HepG2 (cell line): Measurements from ENCODE around the gene CTNNBL1. TPM values are rescaled to one million over a fixed set of nuclear protein-coding genes. Genes with fewer than 3 reads are reported as not detected.

Experiments used
- BRCA1 ChIP-seq: sonication (generic); formaldehyde crosslinking; IDR thresholded peaks from 2 replicates; pipeline ENCODE4 v1.4.0; 2020; ENCODE audit warnings: missing genetic modification reagents
- CBX5 ChIP-seq: sonication (generic); formaldehyde crosslinking; IDR thresholded peaks from 2 replicates; pipeline ENCODE4 v1.4.0; 2020; ENCODE audit warnings: missing genetic modification reagents, borderline replicate concordance
- CREM ChIP-seq, 2 experiments: sonication (generic) in 1 of 2; formaldehyde crosslinking in 1 of 2; IDR thresholded peaks; 2 replicates each; pipeline versions ENCODE4 v1.4.0 to v1.6.1; 2016 to 2020; ENCODE audit warnings: antibody characterized with exemption in 1 of 2, mild to moderate bottlenecking in 1 of 2, missing genetic modification reagents in 1 of 2
- DMTF1 ChIP-seq: sonication (generic); formaldehyde crosslinking; IDR thresholded peaks from 2 replicates; pipeline ENCODE4 v1.4.0; 2020; ENCODE audit warnings: mild to moderate bottlenecking, missing genetic modification reagents
- KLF12 ChIP-seq: sonication (generic); formaldehyde crosslinking; IDR thresholded peaks from 2 replicates; pipeline ENCODE4 v1.4.0; 2020; ENCODE audit warnings: missing genetic modification reagents, borderline replicate concordance
- MED8 ChIP-seq: sonication (generic); formaldehyde crosslinking; IDR thresholded peaks from 2 replicates; pipeline ENCODE4 v1.8.1; 2023; ENCODE audit warnings: mild to moderate bottlenecking, missing genetic modification reagents; ENCODE audit not compliant: insufficient replicate concordance
- MTF2 ChIP-seq: sonication (generic); formaldehyde crosslinking; IDR thresholded peaks from 2 replicates; pipeline ENCODE4 v1.5.0; 2020; ENCODE audit warnings: missing genetic modification reagents, borderline replicate concordance
- NR2F2 ChIP-seq: IDR thresholded peaks from 2 replicates; pipeline ENCODE4 v1.6.1; 2012; ENCODE audit warnings: low read depth, inconsistent platforms, borderline replicate concordance
- POLR2G ChIP-seq: fragments of 200-400 bp; formaldehyde crosslinking; IDR thresholded peaks from 2 replicates; pipeline ENCODE4 v1.6.1; 2018; ENCODE audit warnings: mild to moderate bottlenecking, low read depth, low read length, moderate library complexity
- ZNF414 ChIP-seq: sonication (generic); formaldehyde crosslinking; IDR thresholded peaks from 2 replicates; pipeline ENCODE4 v1.5.0; 2020; ENCODE audit warnings: missing genetic modification reagents
- ZNF430 ChIP-seq: sonication (generic); formaldehyde crosslinking; IDR thresholded peaks from 2 replicates; pipeline ENCODE4 v1.9.0; 2021; ENCODE audit warnings: mild to moderate bottlenecking, missing genetic modification reagents
- ZNF572 ChIP-seq: sonication (generic); formaldehyde crosslinking; IDR thresholded peaks from 2 replicates; pipeline ENCODE4 v1.5.1; 2020; ENCODE audit warnings: mild to moderate bottlenecking, missing genetic modification reagents
- ZSCAN5A ChIP-seq: sonication (generic); formaldehyde crosslinking; IDR thresholded peaks from 2 replicates; pipeline ENCODE4 v1.8.0; 2022; ENCODE audit warnings: mild to moderate bottlenecking, missing genetic modification reagents, borderline replicate concordance
- polyA plus RNA-seq, 8 experiments: library from polyadenylated mRNA; depleted of rRNA in 3 of 8; stranded (reverse) in 7 of 8; unstranded in 1 of 8; fragments of >200 nt; fragmentation: Illumina TruSeq in 4 of 8; extraction: Trizol in 4 of 8; gene quantifications; 2 replicates each; pipeline versions ENCODE4 v1.2.1 to v1.2.3, GENCODE V29; 2011 to 2016; ENCODE audit warnings: low read depth in 4 of 8, missing spikeins in 1 of 8, mixed read lengths in 1 of 8; ENCODE audit not compliant: insufficient read depth in 1 of 8
- total RNA-seq, 5 experiments: library from RNA; depleted of rRNA; stranded (reverse); fragments of >200 nt; fragmentation: Illumina TruSeq; extraction: Trizol; gene quantifications; 2 replicates each; pipeline ENCODE4 v1.2.3, GENCODE V29; 2016; ENCODE audit warnings: low read depth in 1 of 5
- TF ChIP-seq, protein P1 (sequence below): IDR thresholded peaks from 2 replicates; pipeline ENCODE4 v1.4.0; 2020; ENCODE audit warnings: mild to moderate bottlenecking, missing genetic modification reagents
- TF ChIP-seq, protein P2 (sequence below): sonication (generic); formaldehyde crosslinking; IDR thresholded peaks from 2 replicates; pipeline ENCODE4 v1.5.1; 2020; ENCODE audit warnings: mild to moderate bottlenecking, missing genetic modification reagents, moderate library complexity

Gene CTNNBL1
- total and polyA plus RNA-seq, 2 of the 13 experiments (the other 11 are each of a cell fraction or from before 2014, with no cell fraction given) = 49.3 to 94.6 TPM

- TF ChIP-seq, protein P1, sequence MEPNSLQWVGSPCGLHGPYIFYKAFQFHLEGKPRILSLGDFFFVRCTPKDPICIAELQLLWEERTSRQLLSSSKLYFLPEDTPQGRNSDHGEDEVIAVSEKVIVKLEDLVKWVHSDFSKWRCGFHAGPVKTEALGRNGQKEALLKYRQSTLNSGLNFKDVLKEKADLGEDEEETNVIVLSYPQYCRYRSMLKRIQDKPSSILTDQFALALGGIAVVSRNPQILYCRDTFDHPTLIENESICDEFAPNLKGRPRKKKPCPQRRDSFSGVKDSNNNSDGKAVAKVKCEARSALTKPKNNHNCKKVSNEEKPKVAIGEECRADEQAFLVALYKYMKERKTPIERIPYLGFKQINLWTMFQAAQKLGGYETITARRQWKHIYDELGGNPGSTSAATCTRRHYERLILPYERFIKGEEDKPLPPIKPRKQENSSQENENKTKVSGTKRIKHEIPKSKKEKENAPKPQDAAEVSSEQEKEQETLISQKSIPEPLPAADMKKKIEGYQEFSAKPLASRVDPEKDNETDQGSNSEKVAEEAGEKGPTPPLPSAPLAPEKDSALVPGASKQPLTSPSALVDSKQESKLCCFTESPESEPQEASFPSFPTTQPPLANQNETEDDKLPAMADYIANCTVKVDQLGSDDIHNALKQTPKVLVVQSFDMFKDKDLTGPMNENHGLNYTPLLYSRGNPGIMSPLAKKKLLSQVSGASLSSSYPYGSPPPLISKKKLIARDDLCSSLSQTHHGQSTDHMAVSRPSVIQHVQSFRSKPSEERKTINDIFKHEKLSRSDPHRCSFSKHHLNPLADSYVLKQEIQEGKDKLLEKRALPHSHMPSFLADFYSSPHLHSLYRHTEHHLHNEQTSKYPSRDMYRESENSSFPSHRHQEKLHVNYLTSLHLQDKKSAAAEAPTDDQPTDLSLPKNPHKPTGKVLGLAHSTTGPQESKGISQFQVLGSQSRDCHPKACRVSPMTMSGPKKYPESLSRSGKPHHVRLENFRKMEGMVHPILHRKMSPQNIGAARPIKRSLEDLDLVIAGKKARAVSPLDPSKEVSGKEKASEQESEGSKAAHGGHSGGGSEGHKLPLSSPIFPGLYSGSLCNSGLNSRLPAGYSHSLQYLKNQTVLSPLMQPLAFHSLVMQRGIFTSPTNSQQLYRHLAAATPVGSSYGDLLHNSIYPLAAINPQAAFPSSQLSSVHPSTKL = no peak
- TF ChIP-seq CBX5 (CRISPR knock-in tag) (no peak), NR2F2 (no peak), POLR2G (no peak), DMTF1 (CRISPR knock-in tag) (no peak), ZNF572 (CRISPR knock-in tag) (0 out of 2 replicates have a peak, but pooled peaks have one; percentile 33), CREM (IDR thresholded peaks at IDR 0.05) (no peak), CREM (CRISPR knock-in tag; IDR thresholded peaks at IDR 0.05) (no peak), MTF2 (0 out of 2 replicates have a peak, but pooled peaks have one; percentile 13), MED8 (CRISPR knock-in tag) (no peak), BRCA1 (CRISPR knock-in tag) (no peak), ZNF414 (no peak), KLF12 (CRISPR knock-in tag) (no peak), ZNF430 (CRISPR knock-in tag) (0 out of 2 replicates have a peak, but pooled peaks have one; percentile 42), ZSCAN5A (no peak)
- TF ChIP-seq, protein P2, sequence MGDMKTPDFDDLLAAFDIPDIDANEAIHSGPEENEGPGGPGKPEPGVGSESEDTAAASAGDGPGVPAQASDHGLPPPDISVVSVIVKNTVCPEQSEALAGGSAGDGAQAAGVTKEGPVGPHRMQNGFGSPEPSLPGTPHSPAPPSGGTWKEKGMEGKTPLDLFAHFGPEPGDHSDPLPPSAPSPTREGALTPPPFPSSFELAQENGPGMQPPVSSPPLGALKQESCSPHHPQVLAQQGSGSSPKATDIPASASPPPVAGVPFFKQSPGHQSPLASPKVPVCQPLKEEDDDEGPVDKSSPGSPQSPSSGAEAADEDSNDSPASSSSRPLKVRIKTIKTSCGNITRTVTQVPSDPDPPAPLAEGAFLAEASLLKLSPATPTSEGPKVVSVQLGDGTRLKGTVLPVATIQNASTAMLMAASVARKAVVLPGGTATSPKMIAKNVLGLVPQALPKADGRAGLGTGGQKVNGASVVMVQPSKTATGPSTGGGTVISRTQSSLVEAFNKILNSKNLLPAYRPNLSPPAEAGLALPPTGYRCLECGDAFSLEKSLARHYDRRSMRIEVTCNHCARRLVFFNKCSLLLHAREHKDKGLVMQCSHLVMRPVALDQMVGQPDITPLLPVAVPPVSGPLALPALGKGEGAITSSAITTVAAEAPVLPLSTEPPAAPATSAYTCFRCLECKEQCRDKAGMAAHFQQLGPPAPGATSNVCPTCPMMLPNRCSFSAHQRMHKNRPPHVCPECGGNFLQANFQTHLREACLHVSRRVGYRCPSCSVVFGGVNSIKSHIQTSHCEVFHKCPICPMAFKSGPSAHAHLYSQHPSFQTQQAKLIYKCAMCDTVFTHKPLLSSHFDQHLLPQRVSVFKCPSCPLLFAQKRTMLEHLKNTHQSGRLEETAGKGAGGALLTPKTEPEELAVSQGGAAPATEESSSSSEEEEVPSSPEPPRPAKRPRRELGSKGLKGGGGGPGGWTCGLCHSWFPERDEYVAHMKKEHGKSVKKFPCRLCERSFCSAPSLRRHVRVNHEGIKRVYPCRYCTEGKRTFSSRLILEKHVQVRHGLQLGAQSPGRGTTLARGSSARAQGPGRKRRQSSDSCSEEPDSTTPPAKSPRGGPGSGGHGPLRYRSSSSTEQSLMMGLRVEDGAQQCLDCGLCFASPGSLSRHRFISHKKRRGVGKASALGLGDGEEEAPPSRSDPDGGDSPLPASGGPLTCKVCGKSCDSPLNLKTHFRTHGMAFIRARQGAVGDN (CRISPR knock-in tag) = peak; percentile 36
These were observed 189.3 kb downstream of the CTNNBL1 start (continued) for GRCh38 chr20:37882961-37883712.
